ENCODE measurements around the gene ANKS1B.

GRCh38 chr12:98868076-98868475 is 1116.7 kb downstream of the ANKS1B start:
- TF ChIP-seq POLR2A (IDR thresholded peaks at IDR 0.05) (no peak), CTCF (IDR thresholded peaks at IDR 0.05) (no peak)

Data from thyroid gland (tissue), 4 donors.